HG03439 (cell line): ENCODE data around the gene OR10A4.
"Not testable (repeated sequence)": the region's sequence is repeated elsewhere in the genome, so short reads cannot be mapped to it uniquely, and the experiment has no call there.

Experiments
- ATAC-seq: cut with Tn5 transposase; IDR thresholded peaks from one replicate; pipeline ENCODE4 v1.9.1; 2021; ENCODE audit warnings: mild to moderate bottlenecking, moderate library complexity; ENCODE audit not compliant: unreplicated experiment

OR10A4 gene

GRCh38 chr11:6876325-6876724 is at the start of gene OR10A4:
TSS of gene OR10A4 (plus strand) at chr11:6876625. CDS start at chr11:6876648, 23 bp downstream.
- ATAC-seq, result no peak

GRCh38 chr11:6828103-6828502 is 48.3 kb upstream of the OR10A4 start:
- no peak for ATAC-seq

GRCh38 chr11:6833356-6833755 is 43.1 kb upstream of the OR10A4 start:
- no peak for ATAC-seq

GRCh38 chr11:6834021-6834420 is 42.4 kb upstream of the OR10A4 start:
- no peak for ATAC-seq

GRCh38 chr11:6841694-6842093 is 34.7 kb upstream of the OR10A4 start:
- ATAC-seq, result no peak

GRCh38 chr11:6843670-6844069 is 32.8 kb upstream of the OR10A4 start:
- no peak for ATAC-seq

GRCh38 chr11:6844356-6844755 is 32.1 kb upstream of the OR10A4 start:
- ATAC-seq, result no peak

GRCh38 chr11:6845383-6845782 is 31.0 kb upstream of the OR10A4 start, which contains the start of gene OR10A5:
TSS of gene OR10A5 (plus strand) at chr11:6845683. CDS start at chr11:6845683, 0 bp downstream.
- ATAC-seq, result no peak

GRCh38 chr11:6850526-6850925 is 25.9 kb upstream of the OR10A4 start:
- no peak for ATAC-seq

GRCh38 chr11:6854801-6855200 is 21.6 kb upstream of the OR10A4 start:
- not testable (repeated sequence) for ATAC-seq

- no peak for ATAC-seq
Measured at GRCh38 chr11:6855971-6856541, 20.4 kb upstream of the OR10A4 start.

- ATAC-seq, result peak; percentile 64
Measured at GRCh38 chr11:6856871-6857270, 19.6 kb upstream of the OR10A4 start.

GRCh38 chr11:6862961-6863360 is 13.5 kb upstream of the OR10A4 start, which contains the start of gene OR10A2:
TSS of gene OR10A2 (plus strand) at chr11:6863057. CDS start at chr11:6869755, 6,698 bp downstream.
- no peak for ATAC-seq

- no peak for ATAC-seq
Measured at GRCh38 chr11:6864438-6864837, 12.0 kb upstream of the OR10A4 start.

- no peak for ATAC-seq
Measured at GRCh38 chr11:6871278-6871677, 5.1 kb upstream of the OR10A4 start.

GRCh38 chr11:6875761-6876160 is 664 bp upstream of the OR10A4 start:
- no peak for ATAC-seq

- peak; percentile 63 for ATAC-seq
Measured at GRCh38 chr11:6876914-6877313, 489 bp downstream of the OR10A4 start.

- no peak for ATAC-seq
Measured at GRCh38 chr11:6882751-6883150, 6.3 kb downstream of the OR10A4 start.

GRCh38 chr11:6887711-6888110 is 11.3 kb downstream of the OR10A4 start:
- ATAC-seq, result not testable (repeated sequence)

GRCh38 chr11:6888830-6889229 is 12.4 kb downstream of the OR10A4 start:
- ATAC-seq, result no peak

GRCh38 chr11:6889835-6890234 is 13.4 kb downstream of the OR10A4 start:
- no peak for ATAC-seq

GRCh38 chr11:6892400-6892799 is 16.0 kb downstream of the OR10A4 start, which contains the start of gene OR2D2:
TSS of gene OR2D2 (minus strand) at chr11:6892500. CDS start at chr11:6892500, 0 bp downstream.
- no peak for ATAC-seq

- no peak for ATAC-seq
Measured at GRCh38 chr11:6894097-6894496, 17.7 kb downstream of the OR10A4 start.
